ENCODE data around the gene OTX1. TPM values are rescaled to one million over a fixed set of nuclear protein-coding genes. Genes with fewer than 3 reads are reported as not detected.

OTX1 gene
- total RNA-seq, 1 experiment from 2014 or later, result 13.1 TPM

GRCh38 chr2:63013438-63013837 is 37.2 kb upstream of the OTX1 start:
- no peaks in the 10 kb centered on the region for H3K27me3 ChIP-seq (ENCODE audit: insufficient read depth, low read length)
- H3K9me3 ChIP-seq (ENCODE audit: control insufficient read depth in 1 of 2, insufficient read depth in 1 of 2, low read depth in 1 of 2, low read length in 2 of 2), result no peaks in the 10 kb centered on the region
- no peak for DNase-seq (ENCODE audit: low read depth, low spot score)
- H3K4me1 ChIP-seq (ENCODE audit: control insufficient read depth in 1 of 2, insufficient read depth in 2 of 2, low read length in 2 of 2), result no peaks in the 10 kb centered on the region
- no peak for TF ChIP-seq CEBPB (IDR thresholded peaks at IDR 0.05; ENCODE audit: low read depth)
- TF ChIP-seq POLR2A (IDR thresholded peaks at IDR 0.05; ENCODE audit: borderline replicate concordance, extremely low read depth, insufficient read depth, insufficient read length), result no peak
- TF ChIP-seq POLR2AphosphoS5 (IDR thresholded peaks at IDR 0.05; ENCODE audit: low read depth, low read length), result no peak
- no peak for TF ChIP-seq RAD21 (IDR thresholded peaks at IDR 0.05; ENCODE audit: low read depth)
- no peak for TF ChIP-seq CTCF (IDR thresholded peaks at IDR 0.05 in 2 of 3, conservative IDR thresholded peaks at IDR 0.05 in 1 of 3; ENCODE audit: borderline replicate concordance in 1 of 3, insufficient read depth in 1 of 3, low read depth in 2 of 3, low read length in 2 of 3)
- TF ChIP-seq SP1 (IDR thresholded peaks at IDR 0.05; ENCODE audit: low read depth), result no peak
- TF ChIP-seq SRF (IDR thresholded peaks at IDR 0.05; ENCODE audit: low read depth), result no peak
- TF ChIP-seq REST (IDR thresholded peaks at IDR 0.05; ENCODE audit: low read depth), result no peak
- TF ChIP-seq EZH2phosphoT487 (IDR thresholded peaks at IDR 0.05; ENCODE audit: borderline replicate concordance), result no peak
- TF ChIP-seq CBX3 (IDR thresholded peaks at IDR 0.05; ENCODE audit: low read depth), result no peak
- no peak for TF ChIP-seq TCF7L2 (IDR thresholded peaks at IDR 0.05; ENCODE audit: borderline replicate concordance, extremely low read depth, insufficient read depth, insufficient read length)
- TF ChIP-seq, protein P1, sequence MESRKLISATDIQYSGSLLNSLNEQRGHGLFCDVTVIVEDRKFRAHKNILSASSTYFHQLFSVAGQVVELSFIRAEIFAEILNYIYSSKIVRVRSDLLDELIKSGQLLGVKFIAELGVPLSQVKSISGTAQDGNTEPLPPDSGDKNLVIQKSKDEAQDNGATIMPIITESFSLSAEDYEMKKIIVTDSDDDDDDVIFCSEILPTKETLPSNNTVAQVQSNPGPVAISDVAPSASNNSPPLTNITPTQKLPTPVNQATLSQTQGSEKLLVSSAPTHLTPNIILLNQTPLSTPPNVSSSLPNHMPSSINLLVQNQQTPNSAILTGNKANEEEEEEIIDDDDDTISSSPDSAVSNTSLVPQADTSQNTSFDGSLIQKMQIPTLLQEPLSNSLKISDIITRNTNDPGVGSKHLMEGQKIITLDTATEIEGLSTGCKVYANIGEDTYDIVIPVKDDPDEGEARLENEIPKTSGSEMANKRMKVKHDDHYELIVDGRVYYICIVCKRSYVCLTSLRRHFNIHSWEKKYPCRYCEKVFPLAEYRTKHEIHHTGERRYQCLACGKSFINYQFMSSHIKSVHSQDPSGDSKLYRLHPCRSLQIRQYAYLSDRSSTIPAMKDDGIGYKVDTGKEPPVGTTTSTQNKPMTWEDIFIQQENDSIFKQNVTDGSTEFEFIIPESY (IDR thresholded peaks at IDR 0.05; ENCODE audit: extremely low read depth, insufficient replicate concordance, low read length), result no peak
- TF ChIP-seq SIN3A (IDR thresholded peaks at IDR 0.05; ENCODE audit: low read depth), result no peak
- no peak for TF ChIP-seq EZH2 (IDR thresholded peaks at IDR 0.05)
- no peak for TF ChIP-seq ELF1 (IDR thresholded peaks at IDR 0.05; ENCODE audit: borderline replicate concordance, low read depth)
- H3K36me3 ChIP-seq (ENCODE audit: control insufficient read depth in 1 of 2, insufficient read depth in 2 of 2, low read length in 2 of 2), result no peaks in the 10 kb centered on the region
- H3K9ac ChIP-seq (ENCODE audit: low read length), result no peak overlapping the region
- POLR2A ChIA-PET, result no interaction called here
- RAD21 ChIA-PET (ENCODE audit: low non-redundant PET in 1 of 2, low total read pairs in 2 of 2, uncharacterized antibody in 2 of 2, unreplicated experiment in 2 of 2), result no interaction called here
- no peak overlapping the region for H2AFZ ChIP-seq (ENCODE audit: low read depth, low read length, poor library complexity, severe bottlenecking)
- intact Hi-C loops (cut with micrococcal nuclease), result no loop called here
- CTCF ChIA-PET, result no interaction called here
- no peak overlapping the region for H3K4me3 ChIP-seq (replicated peaks in 1 of 2; ENCODE audit: low read depth in 1 of 2, low read length in 2 of 2)
- no peaks in the 10 kb centered on the region for H3K79me2 ChIP-seq (ENCODE audit: insufficient read depth, low read length)
- no peak for ATAC-seq
- no peaks in the 10 kb centered on the region for H4K20me1 ChIP-seq (ENCODE audit: insufficient read depth)
- H3K27ac ChIP-seq (ENCODE audit: low read depth, low read length), result no peak overlapping the region
- no TSS peak for BruUV-seq (replicated peaks)
- H3K4me2 ChIP-seq (ENCODE audit: low read length), result no peak overlapping the region
- H3K9me2 ChIP-seq (ENCODE audit: insufficient read depth), result no peaks in the 10 kb centered on the region
